HG03469 (cell line): ENCODE measurements around the gene WDFY3.

ENCODE experiments used
- ATAC-seq: cut with Tn5 transposase; IDR thresholded peaks from one replicate; pipeline ENCODE4 v1.9.1; 2021; ENCODE audit warnings: mild to moderate bottlenecking, moderate library complexity, moderate number of reproducible peaks; ENCODE audit not compliant: unreplicated experiment

WDFY3 gene

DNA sequence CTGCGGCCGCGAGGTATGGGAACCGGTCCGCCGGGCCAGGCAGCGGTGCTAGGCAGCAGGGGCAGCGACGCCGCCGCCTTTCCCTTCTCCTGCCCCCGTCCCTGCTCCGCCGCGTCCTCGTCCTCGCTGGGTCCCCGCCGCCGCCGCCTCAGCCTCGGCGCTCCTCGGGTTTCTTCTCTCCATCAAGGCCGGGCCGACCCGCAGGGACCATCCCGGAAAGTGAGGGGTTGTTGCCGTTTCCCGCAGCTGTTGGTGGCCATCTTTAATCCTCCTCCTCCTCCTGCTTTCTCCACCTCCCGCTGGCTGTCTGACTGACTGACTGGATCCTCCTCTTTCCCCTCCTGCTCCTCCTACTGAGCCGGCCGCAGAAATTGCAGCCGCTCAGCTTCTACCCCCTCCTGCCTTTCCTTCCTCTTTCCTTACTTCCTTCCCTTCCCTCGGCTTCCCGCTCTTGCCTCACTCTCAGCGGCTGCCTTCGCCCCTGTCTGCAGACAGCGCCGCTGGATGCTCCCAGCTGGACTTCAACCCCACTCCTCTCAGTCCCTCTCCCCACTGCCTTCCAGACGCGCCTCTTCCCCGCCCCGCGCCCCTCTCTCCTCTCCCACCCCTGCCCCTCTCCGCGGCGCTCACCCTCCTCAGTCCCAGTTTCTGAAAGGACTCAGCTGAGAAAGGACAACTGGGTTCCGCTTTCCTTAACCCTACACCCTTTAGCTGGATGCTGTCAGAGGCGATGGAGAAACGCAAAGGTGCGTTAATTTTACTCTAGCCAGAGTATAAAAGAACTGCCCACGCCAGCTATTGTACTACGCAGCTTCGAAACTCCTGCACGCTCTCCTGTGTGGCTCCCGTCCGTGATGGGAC, at the start of gene WDFY3:
Gene WDFY3 (minus strand): TSS at position 309 of the 861 bp plus-strand sequence. CDS start 106,099 bp downstream, outside the sequence.
- no peak for ATAC-seq

GRCh38 chr4:85005865-85006377, 39.4 kb upstream of the WDFY3 start:
- ATAC-seq = no peak

GRCh38 chr4:85000343-85000742, 33.9 kb upstream of the WDFY3 start:
- no peak for ATAC-seq

DNA sequence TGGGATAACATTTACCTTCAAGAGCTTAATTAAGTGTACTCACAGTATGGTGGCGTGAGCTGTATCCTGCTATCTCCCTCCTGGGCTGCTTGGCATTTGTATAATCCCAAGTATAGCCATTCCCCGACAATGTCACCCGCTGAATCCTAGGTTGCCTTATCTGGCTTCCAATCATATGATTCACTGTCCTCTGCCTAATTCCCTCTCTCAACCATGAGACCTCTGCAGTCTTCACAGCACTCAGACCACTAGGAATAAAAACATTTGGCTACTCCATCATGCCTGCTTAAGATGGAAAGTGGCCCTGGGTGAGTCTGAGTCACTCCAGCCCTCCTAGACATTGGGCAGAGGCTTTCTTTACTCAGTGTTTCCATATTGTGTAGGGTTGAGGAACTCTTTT, 28.9 kb upstream of the WDFY3 start:
- no peak for ATAC-seq

- ATAC-seq = no peak
These were observed 27.8 kb upstream of the WDFY3 start for GRCh38 chr4:84994280-84994679.

DNA sequence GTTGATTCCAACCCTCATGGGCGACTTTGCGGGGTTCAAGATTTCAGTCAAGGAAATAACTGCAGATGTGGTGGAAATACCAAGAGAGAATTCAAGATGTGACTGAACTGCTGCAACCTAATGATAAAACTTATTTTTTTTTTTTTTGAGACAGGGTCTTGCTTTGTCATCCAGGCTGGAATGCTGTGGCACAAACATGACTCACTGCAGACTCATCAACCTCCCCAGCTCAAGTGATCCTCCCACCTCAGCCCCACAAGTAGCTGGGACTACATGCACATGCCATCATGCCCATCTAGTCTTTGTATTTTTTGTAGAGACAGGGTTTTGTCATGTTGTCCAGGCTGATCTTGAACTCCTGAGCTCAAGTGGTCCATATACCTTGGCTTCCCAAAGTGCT, 19.5 kb upstream of the WDFY3 start:
- ATAC-seq = no peak

GRCh38 chr4:84977396-84977795, 10.9 kb upstream of the WDFY3 start:
- ATAC-seq = no peak

DNA sequence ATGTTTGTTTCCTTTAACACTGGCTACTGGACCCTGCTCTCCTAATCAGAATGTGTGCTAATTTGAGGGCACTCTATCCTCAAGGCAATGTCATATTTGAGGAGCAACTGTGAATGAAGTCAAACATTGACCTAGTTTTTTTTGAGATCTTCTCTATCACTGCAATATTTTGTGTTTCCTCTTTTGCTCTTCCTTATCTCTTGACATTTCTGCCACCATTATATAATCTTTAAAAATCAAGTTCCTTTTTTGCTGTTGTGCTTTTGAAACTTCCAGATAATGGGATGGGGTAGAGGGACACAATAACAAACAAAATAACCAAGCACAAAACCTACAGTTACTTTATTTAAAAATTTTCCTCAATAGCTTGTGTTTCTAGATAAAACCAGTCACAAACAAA, 7.4 kb upstream of the WDFY3 start:
- ATAC-seq = no peak

GRCh38 chr4:84971319-84971932, 4.9 kb upstream of the WDFY3 start:
- ATAC-seq = peak; percentile 61

- no peak for ATAC-seq
These were observed 2.4 kb upstream of the WDFY3 start for GRCh38 chr4:84968925-84969324.

- ATAC-seq = no peak
These were observed 777 bp upstream of the WDFY3 start for GRCh38 chr4:84967243-84967690.

DNA sequence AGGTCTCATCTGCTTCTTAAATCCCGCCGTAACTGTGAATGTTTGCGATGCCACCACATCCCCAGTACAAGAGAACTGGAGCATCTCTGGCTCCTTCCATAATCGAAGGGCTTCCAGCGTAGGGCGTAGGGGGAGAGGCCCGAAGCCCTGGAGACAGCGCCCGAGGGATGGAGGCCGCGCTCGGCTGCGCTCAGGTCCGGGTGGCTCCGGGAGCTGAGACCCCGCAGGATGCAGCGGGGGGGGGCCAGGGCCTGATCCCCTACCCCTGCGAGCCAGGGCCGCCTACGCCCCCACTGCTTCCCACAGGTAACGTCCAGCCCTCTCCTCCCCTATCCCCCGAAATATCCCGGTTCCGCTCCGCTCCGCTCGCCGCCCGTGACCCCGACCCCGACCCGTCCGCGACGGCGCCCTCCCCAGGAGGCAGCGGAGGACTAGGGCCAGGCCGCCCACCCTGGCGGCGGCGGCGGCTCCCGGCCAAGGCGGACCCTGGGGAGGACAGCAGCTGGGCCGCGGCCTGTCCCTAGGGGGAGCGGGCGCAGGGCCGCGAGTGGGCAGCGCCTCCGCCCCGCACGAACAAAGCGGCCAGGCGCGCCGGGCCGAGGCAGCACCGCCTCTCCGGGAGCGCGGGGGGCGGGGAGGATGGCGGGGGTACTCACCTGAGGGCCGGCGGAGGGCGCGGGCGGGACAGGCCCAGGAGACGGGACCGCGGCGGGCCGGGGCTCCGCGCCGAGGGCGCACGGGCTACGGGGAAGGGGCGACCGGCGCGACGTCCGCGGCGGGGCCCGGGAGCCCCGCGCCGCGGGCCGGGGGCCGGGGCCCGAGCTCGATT, 723 bp downstream of the WDFY3 start:
- ATAC-seq = no peak

GRCh38 chr4:84964995-84965552, 1.4 kb downstream of the WDFY3 start:
- no peak for ATAC-seq

GRCh38 chr4:84962102-84962501, 4.4 kb downstream of the WDFY3 start:
- ATAC-seq = no peak

GRCh38 chr4:84958434-84958833, 8.1 kb downstream of the WDFY3 start:
- ATAC-seq = no peak

- no peak for ATAC-seq
These were observed 8.7 kb downstream of the WDFY3 start for GRCh38 chr4:84957514-84958420.

DNA sequence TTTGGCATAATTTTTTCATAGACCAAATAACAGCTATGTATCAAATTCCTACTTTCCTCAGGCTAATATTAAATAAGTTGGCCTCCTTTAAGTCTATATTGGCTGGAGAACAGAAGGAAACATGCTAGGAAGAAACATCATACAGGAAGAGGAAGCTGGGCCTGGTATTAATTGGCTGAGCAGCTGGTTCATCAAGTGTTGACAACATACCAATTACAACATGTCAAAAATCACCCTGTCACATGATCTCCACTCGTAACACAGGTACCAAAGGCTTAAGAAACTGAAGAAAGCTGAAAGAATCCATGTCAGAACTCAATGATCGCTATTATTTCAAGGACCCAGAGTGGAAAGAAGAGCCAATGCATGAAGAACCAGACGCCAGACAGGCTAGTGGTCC, 10.5 kb downstream of the WDFY3 start:
- ATAC-seq = no peak

DNA sequence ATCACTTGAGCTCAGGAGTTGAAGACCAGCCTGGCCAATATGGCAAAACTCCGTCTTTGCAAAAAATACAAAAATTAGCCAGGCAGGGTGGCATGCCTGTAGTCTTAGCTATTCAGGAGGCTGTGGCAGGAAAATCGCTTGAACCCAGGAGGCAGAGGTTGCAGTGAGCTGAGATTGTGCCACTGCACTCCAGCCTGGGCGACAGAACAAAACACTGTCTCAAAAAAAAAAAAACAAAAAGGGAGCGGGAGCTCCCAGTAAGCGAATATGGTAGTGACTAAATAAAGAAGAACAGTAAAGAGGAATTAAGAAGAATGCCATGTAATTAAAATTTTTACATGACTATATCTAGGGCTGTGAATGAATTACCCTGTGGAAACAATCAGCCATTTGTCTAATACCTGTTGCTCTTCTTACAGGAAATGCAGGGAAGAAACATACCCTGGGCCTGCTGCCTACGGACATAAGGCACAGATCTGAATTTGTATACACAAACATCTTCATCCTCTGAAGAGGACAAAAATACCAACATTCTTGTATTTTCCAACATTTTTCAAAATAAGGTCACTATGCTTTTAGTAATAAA, 11.4 kb downstream of the WDFY3 start:
- no peak for ATAC-seq

- ATAC-seq = no peak
These were observed 13.7 kb downstream of the WDFY3 start for GRCh38 chr4:84952776-84953175.
